Inflammatory macrophage treated with lipopolysaccharide for 4 hours (primary cell): ENCODE data around the gene HP.

Source experiments
- DNase-seq: peaks from one replicate; pipeline ENCODE4 v3.0.0-alpha.2; 2020

Gene HP

DNA sequence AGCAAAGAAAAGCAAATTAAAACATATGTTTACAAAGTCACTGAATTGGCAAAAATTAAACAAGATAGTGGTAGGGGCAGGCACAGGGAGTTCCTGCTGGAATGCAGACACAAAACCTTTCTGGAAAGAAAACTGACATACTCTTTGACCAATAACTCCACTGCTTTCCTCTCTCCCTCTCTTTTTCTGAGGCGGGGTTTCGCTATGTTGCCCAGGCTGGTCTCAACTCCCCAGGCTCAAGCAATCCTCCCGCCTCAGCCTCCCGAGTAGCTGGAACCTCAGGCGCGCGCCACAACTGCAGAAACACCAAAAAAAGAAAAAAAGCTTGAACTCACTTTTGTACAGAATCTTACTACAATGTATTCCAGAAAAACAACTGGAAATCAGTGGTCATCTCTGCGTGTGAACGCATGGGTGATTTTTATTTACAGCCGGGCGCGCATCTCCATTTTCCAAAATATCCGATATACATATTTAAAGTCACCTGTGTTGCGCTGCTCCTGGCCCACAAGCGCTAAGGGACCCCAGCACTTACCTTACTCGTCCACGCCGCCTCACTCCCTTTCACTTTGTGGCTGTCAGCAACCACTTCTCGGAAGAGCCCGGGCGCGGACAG, 38.6 kb downstream of the HP start:
- DNase-seq, result peak; percentile 47

DNA sequence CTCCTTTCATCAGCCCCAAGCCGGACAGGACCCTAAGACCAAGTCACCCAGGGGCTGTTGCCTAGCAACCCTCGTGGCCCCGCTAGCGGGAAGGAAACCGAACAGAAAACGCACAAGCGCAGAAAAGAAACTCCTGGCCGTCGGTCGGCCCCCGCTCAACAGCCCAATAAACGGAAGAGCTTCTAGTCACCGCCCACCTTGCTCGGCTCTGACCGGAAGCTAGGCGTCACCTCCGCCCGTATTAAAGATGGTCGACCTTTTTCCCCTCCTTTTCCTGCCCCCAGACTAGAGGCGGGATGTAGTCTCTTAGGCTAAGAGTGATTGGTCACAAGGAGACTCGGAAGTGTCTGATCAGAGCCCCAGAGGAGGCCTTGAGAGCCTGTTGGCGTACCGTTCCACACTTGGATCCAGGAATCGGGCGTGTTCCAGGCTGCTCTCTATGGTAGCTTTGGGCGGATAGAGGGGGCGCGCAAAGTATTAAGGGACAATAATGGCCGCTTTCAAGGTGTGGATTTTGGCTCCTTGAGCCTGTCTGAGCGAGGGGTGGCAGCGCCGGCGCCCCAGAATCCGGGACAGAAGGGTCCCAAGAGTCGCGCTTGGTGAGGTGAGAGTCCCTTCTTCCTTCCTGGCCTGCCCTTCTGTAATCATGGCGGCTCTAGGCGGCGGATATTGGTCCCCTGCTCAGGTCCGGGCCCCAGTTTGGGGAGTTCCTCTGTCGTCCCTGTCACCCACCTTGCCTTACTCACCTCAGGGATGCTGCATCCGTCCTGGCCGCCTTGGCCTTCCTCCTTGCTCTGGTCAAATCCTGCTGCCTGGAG, 39.4 kb downstream of the HP start, which contains the start of the genes DHX38 and TXNL4B:
Gene DHX38 (plus strand): TSS at position 400 of the 818 bp plus-strand sequence. CDS start 2,311 bp downstream, outside the sequence.
Gene TXNL4B (minus strand): TSS at position 173 of the 818 bp plus-strand sequence. CDS start 2,871 bp downstream, outside the sequence.
- DNase-seq, result peak; percentile 99

DNA sequence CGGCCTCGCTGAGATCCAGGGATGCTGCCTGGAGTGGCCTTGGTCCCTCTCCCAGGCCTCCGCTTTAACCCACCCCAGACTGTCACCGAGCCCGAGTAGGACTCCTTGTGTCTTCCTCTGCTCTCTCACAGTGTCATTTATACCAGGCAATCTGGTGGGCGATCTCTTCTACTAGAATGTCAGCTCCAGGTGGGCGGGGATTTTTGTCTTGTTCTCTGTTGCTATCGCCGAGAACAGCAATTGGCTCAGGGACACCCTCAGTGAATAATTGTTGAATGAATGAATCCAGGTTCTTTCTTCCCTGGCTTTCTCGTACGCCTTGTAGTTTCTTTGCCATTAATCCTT, 39.9 kb downstream of the HP start:
- DNase-seq, result peak; percentile 46

DNA sequence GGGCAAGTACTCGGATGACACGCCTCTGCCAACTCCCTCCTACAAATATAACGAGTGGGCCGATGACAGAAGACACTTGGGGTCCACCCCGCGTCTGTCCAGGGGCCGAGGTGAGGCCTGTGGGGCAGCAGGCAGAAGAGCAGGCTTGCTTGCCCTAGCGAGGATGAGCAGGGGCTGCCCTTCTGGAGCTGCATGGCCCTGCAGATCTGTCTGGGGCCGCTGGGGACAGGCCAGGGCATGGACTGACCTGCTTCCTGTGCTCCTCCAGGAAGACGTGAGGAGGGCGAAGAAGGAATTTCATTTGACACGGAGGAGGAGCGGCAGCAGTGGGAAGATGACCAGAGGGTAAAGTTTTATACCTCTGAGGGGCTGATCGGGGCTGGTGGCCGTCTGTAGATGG, 44.6 kb downstream of the HP start:
- DNase-seq, result no peak

DNA sequence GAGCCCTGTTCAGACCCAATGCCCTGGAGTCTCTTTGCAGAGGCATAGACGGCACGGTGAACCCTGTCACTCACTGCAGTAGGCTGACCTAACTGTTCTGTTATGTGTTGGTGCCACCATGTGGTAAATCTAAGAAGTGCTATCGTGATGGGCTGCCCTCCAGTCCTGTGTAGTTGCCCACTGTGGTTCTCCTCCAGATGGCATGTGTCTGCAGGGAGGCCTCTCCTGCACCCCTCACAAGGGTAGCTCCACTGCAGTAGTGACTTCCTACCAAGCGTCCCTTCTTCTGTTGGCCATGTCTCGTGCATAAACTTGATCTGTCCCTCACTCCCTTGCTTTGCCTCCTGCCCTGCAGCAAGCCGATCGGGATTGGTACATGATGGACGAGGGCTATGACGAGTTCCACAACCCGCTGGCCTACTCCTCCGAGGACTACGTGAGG, 45.1 kb downstream of the HP start:
- DNase-seq, result peak; percentile 65

DNA sequence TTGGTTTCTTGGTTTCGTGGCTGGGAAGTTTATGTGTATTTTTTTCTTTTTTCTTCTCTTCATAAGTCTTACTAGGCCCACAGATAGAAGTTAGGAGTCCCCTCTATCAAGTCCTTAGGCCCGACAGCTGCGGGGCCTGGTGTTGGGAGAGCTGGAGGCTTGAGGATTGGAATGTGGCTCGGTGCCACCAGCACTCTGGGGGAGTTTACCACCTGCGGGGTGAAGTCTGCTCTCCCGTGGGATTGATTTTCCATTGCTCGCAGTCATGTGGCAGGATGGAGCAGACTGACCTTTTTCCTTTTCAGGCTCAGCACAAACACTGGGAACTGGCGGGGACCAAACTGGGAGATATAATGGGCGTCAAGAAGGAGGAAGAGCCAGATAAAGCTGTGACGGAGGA, 46.9 kb downstream of the HP start:
- DNase-seq, result no peak

DNA sequence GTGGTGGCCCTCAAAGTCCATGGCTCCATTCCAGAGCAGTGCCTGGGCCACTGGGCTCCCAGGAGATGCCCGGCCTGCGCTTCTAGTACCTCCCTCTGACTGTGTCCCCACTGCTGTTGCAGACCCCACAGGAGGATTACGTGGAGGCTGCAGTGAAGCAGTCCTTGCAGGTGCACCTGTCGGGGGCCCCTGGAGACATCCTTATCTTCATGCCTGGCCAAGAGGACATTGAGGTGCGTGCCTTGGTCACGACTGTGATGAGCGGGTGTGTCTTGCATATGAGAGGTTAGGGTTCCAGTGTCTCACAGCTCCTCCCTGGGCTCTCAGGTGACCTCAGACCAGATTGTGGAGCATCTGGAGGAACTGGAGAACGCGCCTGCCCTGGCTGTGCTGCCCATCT, 50.6 kb downstream of the HP start:
- DNase-seq, result no peak

DNA sequence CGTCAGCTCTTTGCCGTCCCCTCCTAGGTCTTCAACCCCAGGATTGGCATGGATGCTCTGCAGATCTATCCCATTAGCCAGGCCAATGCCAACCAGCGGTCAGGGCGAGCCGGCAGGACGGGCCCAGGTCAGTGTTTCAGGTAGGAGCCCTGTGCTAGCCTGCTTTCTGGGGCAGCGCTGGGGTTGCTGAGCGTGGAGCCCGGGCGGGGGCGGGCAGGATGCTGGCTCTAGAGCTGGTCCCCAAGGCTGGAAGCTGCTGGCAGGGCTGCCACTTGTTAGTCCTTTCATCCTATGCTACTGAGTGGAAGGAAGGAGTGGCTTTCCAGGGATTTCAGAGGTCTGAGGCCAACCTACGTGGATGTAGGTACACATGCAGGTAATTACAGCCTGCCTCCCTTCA, 51.7 kb downstream of the HP start:
- DNase-seq, result no peak

DNA sequence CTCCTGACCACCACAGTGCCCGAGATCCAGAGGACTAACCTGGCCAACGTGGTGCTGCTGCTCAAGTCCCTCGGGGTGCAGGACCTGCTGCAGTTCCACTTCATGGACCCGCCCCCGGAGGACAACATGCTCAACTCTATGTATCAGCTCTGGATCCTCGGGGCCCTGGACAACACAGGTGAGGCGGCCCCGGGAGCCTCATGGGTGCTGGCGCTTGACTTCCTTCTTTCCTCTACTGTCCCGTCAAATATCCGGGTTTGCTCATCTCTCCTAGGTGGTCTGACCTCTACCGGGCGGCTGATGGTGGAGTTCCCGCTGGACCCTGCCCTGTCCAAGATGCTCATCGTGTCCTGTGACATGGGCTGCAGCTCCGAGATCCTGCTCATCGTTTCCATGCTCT, 53.1 kb downstream of the HP start:
- DNase-seq, result no peak

DNA sequence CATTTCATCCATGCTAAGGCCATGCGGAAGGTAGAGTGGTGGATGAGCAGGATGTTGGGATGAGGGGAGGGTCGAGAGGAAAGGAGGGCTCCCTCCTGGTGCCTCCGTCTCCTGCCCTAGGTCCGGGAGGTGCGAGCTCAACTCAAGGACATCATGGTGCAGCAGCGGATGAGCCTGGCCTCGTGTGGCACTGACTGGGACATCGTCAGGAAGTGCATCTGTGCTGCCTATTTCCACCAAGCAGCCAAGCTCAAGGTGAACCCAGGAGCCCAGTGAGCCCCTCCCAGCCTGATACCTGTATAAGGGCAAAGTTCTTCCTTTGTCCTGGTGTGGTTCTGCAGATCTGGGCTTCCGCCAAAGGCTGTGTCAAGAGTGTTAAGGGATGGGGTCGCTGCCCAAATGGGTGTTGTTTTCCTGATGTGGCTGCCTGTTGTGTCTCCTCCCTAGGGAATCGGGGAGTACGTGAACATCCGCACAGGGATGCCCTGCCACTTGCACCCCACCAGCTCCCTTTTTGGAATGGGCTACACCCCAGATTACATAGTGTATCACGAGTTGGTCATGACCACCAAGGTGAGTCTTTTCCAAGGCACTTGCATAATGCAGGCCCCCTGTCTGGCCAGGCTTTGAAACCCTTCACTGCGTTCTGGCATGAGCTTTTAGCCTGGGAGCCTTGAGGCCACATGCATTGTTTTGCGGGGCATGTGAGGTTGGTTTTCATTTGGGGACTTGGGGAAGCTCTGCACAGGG, 54.2 kb downstream of the HP start:
- DNase-seq, result no peak

DNA sequence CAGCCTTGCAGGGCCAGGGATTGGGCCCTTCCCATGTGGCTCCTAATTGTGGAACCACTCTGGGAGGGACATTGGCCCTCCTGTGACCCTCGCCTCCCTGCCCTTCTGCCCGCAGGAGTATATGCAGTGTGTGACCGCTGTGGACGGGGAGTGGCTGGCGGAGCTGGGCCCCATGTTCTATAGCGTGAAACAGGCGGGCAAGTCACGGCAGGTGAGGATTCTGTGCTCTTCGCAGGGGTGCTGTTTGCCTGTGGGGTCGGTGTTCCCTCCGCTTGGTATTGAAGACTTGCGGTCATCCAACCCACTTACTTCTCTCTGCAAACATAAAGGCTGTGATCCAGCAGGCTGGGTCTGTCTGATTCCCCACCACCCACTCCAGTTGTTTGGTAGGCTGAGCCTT, 55.0 kb downstream of the HP start:
- DNase-seq, result no peak

DNA sequence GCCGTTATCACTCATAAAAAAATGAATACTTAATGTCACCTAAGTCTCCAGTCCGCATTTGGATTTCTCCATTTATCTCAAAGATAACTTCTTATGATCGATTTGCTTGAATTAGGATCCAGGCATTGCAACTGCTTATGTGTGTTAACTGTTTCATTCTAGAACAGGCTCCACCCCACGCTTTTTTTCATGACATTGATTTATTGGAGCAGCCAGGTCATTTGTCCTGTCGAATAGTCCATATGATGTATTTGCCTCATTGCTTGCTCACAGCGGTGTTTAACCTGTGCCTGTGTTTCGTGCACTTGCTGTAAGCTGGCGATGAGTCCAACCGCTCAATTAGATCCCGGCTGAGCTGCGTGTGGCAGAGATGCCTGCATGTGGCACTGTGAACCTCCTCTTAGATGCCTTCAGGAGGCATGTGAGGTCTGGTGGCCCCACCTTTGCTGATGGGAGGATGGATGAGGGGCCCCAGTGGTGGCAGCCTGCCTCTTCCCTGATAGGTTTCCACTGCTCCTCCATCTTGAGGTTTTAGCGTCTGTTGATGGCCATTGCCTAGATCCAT, 55.7 kb downstream of the HP start:
- DNase-seq, result no peak
